GM23338 (cell line): ENCODE data around the gene NEB. TPM values are rescaled to one million over a fixed set of nuclear protein-coding genes. Genes with fewer than 3 reads are reported as not detected.

ENCODE experiments used
- ATAC-seq: fragments of 200-7000 bp; cut with Tn5 transposase; 3 replicates; pipeline ENCODE4 v1.9.1; 2020
- DNase-seq: peaks from one replicate; pipeline ENCODE4 v3.0.0-alpha.2; 2015; ENCODE audit warnings: low spot score
- H2AFZ ChIP-seq: fragments of 200-600 bp; sonication (generic); 2 replicates; pipeline ENCODE4 v1.8.0; 2016; ENCODE audit warnings: antibody characterized with exemption, mild to moderate bottlenecking, moderate library complexity
- H3F3A ChIP-seq: fragments of 200-600 bp; sonication (generic); replicated peaks from 2 replicates; pipeline ENCODE4 v1.8.0; 2017; ENCODE audit warnings: antibody characterized with exemption, mixed run types, low read depth
- H3K27ac ChIP-seq: fragments of 200-600 bp; sonication (generic); 2 replicates; pipeline ENCODE4 v1.6.1; 2016; ENCODE audit warnings: low read depth
- H3K27me3 ChIP-seq: fragments of 200-600 bp; sonication (generic); 2 replicates; pipeline ENCODE4 v1.8.0; 2016; ENCODE audit warnings: mild to moderate bottlenecking, mixed run types, moderate library complexity; ENCODE audit not compliant: insufficient read depth
- H3K36me3 ChIP-seq: fragments of 200-600 bp; sonication (generic); 2 replicates; pipeline ENCODE4 v1.8.0; 2016; ENCODE audit warnings: mild to moderate bottlenecking; ENCODE audit not compliant: insufficient read depth
- H3K4me1 ChIP-seq: fragments of 200-600 bp; sonication (generic); 2 replicates; pipeline ENCODE4 v1.8.0; 2016; ENCODE audit warnings: mild to moderate bottlenecking, moderate library complexity; ENCODE audit not compliant: insufficient read depth
- H3K4me2 ChIP-seq: fragments of 200-600 bp; sonication (generic); 2 replicates; pipeline ENCODE4 v1.7.1; 2017; ENCODE audit warnings: mixed run types
- H3K4me3 ChIP-seq: fragments of 200-600 bp; sonication (generic); 2 replicates; pipeline ENCODE4 v1.6.1; 2016; ENCODE audit warnings: mixed run types
- H3K79me2 ChIP-seq: fragments of 200-600 bp; sonication (generic); replicated peaks from 2 replicates; pipeline ENCODE4 v1.8.0; 2017; ENCODE audit warnings: mild to moderate bottlenecking; ENCODE audit not compliant: insufficient read depth
- H3K9me2 ChIP-seq: fragments of 200-600 bp; sonication (generic); 2 replicates; pipeline ENCODE4 v1.8.0; 2017; ENCODE audit not compliant: insufficient read depth
- H4K20me1 ChIP-seq: fragments of 200-600 bp; sonication (generic); replicated peaks from 2 replicates; pipeline ENCODE4 v1.8.0; 2017; ENCODE audit warnings: mild to moderate bottlenecking; ENCODE audit not compliant: insufficient read depth
- H3K27ac Mint-ChIP-seq: 2 replicates; pipeline ENCODE4 v1.8.0; 2020; ENCODE audit warnings: inconsistent platforms, mild to moderate bottlenecking, moderate library complexity, mixed read lengths
- H3K27me3 Mint-ChIP-seq: 3 replicates; pipeline ENCODE4 v1.8.0; 2022; ENCODE audit warnings: low read depth, mild to moderate bottlenecking, moderate library complexity, mixed read lengths, inconsistent platforms; ENCODE audit not compliant: insufficient read depth, poor library complexity
- H3K36me3 Mint-ChIP-seq: 3 replicates; pipeline ENCODE4 v1.8.0; 2021; ENCODE audit warnings: low read depth, mild to moderate bottlenecking, inconsistent platforms, moderate library complexity, mixed read lengths
- H3K4me1 Mint-ChIP-seq: 3 replicates; pipeline ENCODE4 v1.8.0; 2020; ENCODE audit warnings: mild to moderate bottlenecking, inconsistent platforms, mixed read lengths
- H3K4me3 Mint-ChIP-seq: 3 replicates; pipeline ENCODE4 v1.8.0; 2021; ENCODE audit warnings: moderate library complexity, mild to moderate bottlenecking, inconsistent platforms, mixed read lengths
- H3K9me3 Mint-ChIP-seq: 3 replicates; pipeline ENCODE4 v1.8.0; 2020; ENCODE audit warnings: moderate library complexity, mild to moderate bottlenecking, inconsistent platforms, mixed read lengths
- ETS1 ChIP-seq: IDR thresholded peaks from 2 replicates; pipeline ENCODE4 v1.6.1; 2016; ENCODE audit warnings: antibody characterized with exemption
- NANOG ChIP-seq: IDR thresholded peaks from 2 replicates; pipeline ENCODE4 v1.6.1; 2016; ENCODE audit warnings: antibody characterized with exemption, borderline replicate concordance
- ZNF462 ChIP-seq: fragments of 250-450 bp; sonication (Bioruptor Pico); IDR thresholded peaks from 2 replicates; pipeline ENCODE4 v1.5.0; 2020; ENCODE audit warnings: mild to moderate bottlenecking, moderate library complexity
- polyA plus RNA-seq: library from polyadenylated mRNA; unstranded; fragments of >200 nt; fragmentation: Nextera tagmentation; extraction: Ambion mirVana; gene quantifications from 2 replicates; pipeline ENCODE4 v1.2.1, GENCODE V29; 2016
- total RNA-seq: library from RNA; depleted of rRNA; stranded (reverse); fragments of >200 nt; shearing (Covaris generic); gene quantifications from 2 replicates; pipeline ENCODE4 v1.2.3, GENCODE V29; 2014
- TF ChIP-seq, protein P1 (sequence below): IDR thresholded peaks from one replicate; pipeline ENCODE4 v1.6.1; 2018; ENCODE audit warnings: antibody characterized with exemption; ENCODE audit not compliant: unreplicated experiment

Gene NEB
- total and polyA plus RNA-seq, 2 experiments from 2014 or later: 6.2 to 13.7 TPM

DNA sequence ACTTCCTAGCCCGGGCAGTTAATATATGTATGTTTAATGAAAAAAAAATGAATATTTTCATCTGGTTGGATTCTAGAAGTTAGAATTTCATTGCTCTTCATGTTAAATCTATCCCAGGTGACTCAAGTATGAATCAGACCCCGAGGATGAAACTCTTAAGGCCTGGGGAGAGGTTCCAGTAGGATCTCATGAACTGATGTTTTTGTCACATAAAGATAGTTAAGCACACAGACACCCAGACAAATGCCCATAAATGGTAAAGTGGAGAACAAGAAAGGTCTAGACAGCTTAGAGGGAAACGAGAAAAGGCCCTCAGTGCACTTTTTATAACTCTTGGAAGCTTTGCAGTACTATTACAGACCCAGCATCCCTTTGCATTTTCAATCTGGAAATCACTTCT lies 210.4 kb downstream of the NEB start (continued):
- TF ChIP-seq ZNF462 (CRISPR knock-in tag) (no peak), ETS1 (no peak), NANOG (no peak)
- TF ChIP-seq, protein P1, sequence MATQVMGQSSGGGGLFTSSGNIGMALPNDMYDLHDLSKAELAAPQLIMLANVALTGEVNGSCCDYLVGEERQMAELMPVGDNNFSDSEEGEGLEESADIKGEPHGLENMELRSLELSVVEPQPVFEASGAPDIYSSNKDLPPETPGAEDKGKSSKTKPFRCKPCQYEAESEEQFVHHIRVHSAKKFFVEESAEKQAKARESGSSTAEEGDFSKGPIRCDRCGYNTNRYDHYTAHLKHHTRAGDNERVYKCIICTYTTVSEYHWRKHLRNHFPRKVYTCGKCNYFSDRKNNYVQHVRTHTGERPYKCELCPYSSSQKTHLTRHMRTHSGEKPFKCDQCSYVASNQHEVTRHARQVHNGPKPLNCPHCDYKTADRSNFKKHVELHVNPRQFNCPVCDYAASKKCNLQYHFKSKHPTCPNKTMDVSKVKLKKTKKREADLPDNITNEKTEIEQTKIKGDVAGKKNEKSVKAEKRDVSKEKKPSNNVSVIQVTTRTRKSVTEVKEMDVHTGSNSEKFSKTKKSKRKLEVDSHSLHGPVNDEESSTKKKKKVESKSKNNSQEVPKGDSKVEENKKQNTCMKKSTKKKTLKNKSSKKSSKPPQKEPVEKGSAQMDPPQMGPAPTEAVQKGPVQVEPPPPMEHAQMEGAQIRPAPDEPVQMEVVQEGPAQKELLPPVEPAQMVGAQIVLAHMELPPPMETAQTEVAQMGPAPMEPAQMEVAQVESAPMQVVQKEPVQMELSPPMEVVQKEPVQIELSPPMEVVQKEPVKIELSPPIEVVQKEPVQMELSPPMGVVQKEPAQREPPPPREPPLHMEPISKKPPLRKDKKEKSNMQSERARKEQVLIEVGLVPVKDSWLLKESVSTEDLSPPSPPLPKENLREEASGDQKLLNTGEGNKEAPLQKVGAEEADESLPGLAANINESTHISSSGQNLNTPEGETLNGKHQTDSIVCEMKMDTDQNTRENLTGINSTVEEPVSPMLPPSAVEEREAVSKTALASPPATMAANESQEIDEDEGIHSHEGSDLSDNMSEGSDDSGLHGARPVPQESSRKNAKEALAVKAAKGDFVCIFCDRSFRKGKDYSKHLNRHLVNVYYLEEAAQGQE: no peak

- no peaks in the 10 kb centered on the region for H3K36me3 Mint-ChIP-seq
- ATAC-seq (no peak), DNase-seq (no peak)
- no peak overlapping the region for H3K27ac Mint-ChIP-seq
- H3K36me3 ChIP-seq: no peaks in the 10 kb centered on the region
- no peaks in the 10 kb centered on the region for H3K79me2 ChIP-seq
- no peak overlapping the region for H2AFZ ChIP-seq
- peaks cover 7% of the 10 kb centered on the region for H3K4me1 ChIP-seq
- no peaks in the 10 kb centered on the region for H3K9me3 Mint-ChIP-seq
- H3K4me1 Mint-ChIP-seq: peaks cover 6% of the 10 kb centered on the region
- no peaks in the 10 kb centered on the region for H3F3A ChIP-seq
- H3K27me3 ChIP-seq: no peaks in the 10 kb centered on the region
- no peaks in the 10 kb centered on the region for H3K27me3 Mint-ChIP-seq
- H3K4me3 ChIP-seq: no peak overlapping the region
- no peaks in the 10 kb centered on the region for H4K20me1 ChIP-seq
- no peak overlapping the region for H3K27ac ChIP-seq
- H3K9me2 ChIP-seq: peaks cover 4% of the 10 kb centered on the region; the same call in 1 of the 2 replicates
- TF ChIP-seq ZNF462 (CRISPR knock-in tag) (no peak), NANOG (no peak)
- H3K4me2 ChIP-seq: no peak overlapping the region
- H3K4me3 Mint-ChIP-seq: no peak overlapping the region
Observed at GRCh38 chr2:151522556-151522955, 211.7 kb downstream of the NEB start.
